GM19372 (cell line): ENCODE data around the gene HEYL.
"Not testable (repeated sequence)": the region's sequence is repeated elsewhere in the genome, so short reads cannot be mapped to it uniquely, and the experiment has no call there.

ENCODE experiments used
- ATAC-seq: cut with Tn5 transposase; IDR thresholded peaks from one replicate; pipeline ENCODE4 v1.9.1; 2021; ENCODE audit warnings: mild to moderate bottlenecking, low read depth, moderate library complexity; ENCODE audit not compliant: unreplicated experiment

Gene HEYL

GRCh38 chr1:39614488-39614887 is 25.0 kb downstream of the HEYL start:
- no peak for ATAC-seq

- no peak for ATAC-seq
Observed at GRCh38 chr1:39613250-39613649, 26.2 kb downstream of the HEYL start.

- no peak for ATAC-seq
Observed at GRCh38 chr1:39609618-39610331, 29.7 kb downstream of the HEYL start.

GRCh38 chr1:39608921-39609320 is 30.5 kb downstream of the HEYL start:
- no peak for ATAC-seq

- ATAC-seq, result not testable (repeated sequence)
Observed at GRCh38 chr1:39603677-39604076, 35.8 kb downstream of the HEYL start.

- ATAC-seq, result not testable (repeated sequence)
Observed at GRCh38 chr1:39601667-39602255, 37.7 kb downstream of the HEYL start.

GRCh38 chr1:39596163-39596562 is 43.3 kb downstream of the HEYL start:
- ATAC-seq, result no peak

- no peak for ATAC-seq
Observed at GRCh38 chr1:39593386-39593785, 46.1 kb downstream of the HEYL start.

- ATAC-seq, result no peak
Observed at GRCh38 chr1:39592069-39592468, 47.4 kb downstream of the HEYL start.

GRCh38 chr1:39590546-39590945 is 48.9 kb downstream of the HEYL start:
- ATAC-seq, result no peak

GRCh38 chr1:39585933-39586332 is 53.5 kb downstream of the HEYL start:
- no peak for ATAC-seq

GRCh38 chr1:39576016-39576657 is 63.3 kb downstream of the HEYL start:
- ATAC-seq, result peak; percentile 57

GRCh38 chr1:39575191-39576015 is 64.0 kb downstream of the HEYL start:
- ATAC-seq, result peak; percentile 6

GRCh38 chr1:39574646-39575045 is 64.8 kb downstream of the HEYL start:
- no peak for ATAC-seq
